Ishikawa (cell line): Measurements from ENCODE around the gene ILK.

Experiments
- CEBPB ChIP-seq: IDR thresholded peaks from 2 replicates; pipeline ENCODE4 v1.6.1; 2012
- CREB1 ChIP-seq: IDR thresholded peaks from 2 replicates; pipeline ENCODE4 v1.6.1; 2012; ENCODE audit warnings: low read depth
- EGR1 ChIP-seq: IDR thresholded peaks from 2 replicates; pipeline ENCODE4 v1.6.1; 2012
- EP300 ChIP-seq: IDR thresholded peaks from 2 replicates; pipeline ENCODE4 v1.6.1; 2012; ENCODE audit warnings: borderline replicate concordance
- FOXM1 ChIP-seq: IDR thresholded peaks from 2 replicates; pipeline ENCODE4 v1.6.1; 2012; ENCODE audit warnings: low read depth, borderline replicate concordance
- NFIC ChIP-seq: IDR thresholded peaks from 2 replicates; pipeline ENCODE4 v1.6.1; 2012
- RAD21 ChIP-seq: IDR thresholded peaks from 2 replicates; pipeline ENCODE4 v1.6.1; 2012; ENCODE audit warnings: low read depth
- TAF1 ChIP-seq: IDR thresholded peaks from 2 replicates; pipeline ENCODE4 v1.6.1; 2012; ENCODE audit warnings: low read depth, mild to moderate bottlenecking
- YY1 ChIP-seq: IDR thresholded peaks from 2 replicates; pipeline ENCODE4 v1.6.1; 2012; ENCODE audit warnings: low read depth
- ZBTB7A ChIP-seq: IDR thresholded peaks from 2 replicates; pipeline ENCODE4 v1.6.1; 2012; ENCODE audit warnings: low read depth
- TF ChIP-seq, protein P1 (sequence below): IDR thresholded peaks from 2 replicates; pipeline ENCODE4 v1.6.1; 2012
- TF ChIP-seq, protein P2 (sequence below): IDR thresholded peaks from 2 replicates; pipeline ENCODE4 v1.6.1; 2012
- TF ChIP-seq, protein P3 (sequence below): IDR thresholded peaks from 2 replicates; pipeline ENCODE4 v1.6.1; 2012; ENCODE audit warnings: low read depth, mild to moderate bottlenecking

DNA sequence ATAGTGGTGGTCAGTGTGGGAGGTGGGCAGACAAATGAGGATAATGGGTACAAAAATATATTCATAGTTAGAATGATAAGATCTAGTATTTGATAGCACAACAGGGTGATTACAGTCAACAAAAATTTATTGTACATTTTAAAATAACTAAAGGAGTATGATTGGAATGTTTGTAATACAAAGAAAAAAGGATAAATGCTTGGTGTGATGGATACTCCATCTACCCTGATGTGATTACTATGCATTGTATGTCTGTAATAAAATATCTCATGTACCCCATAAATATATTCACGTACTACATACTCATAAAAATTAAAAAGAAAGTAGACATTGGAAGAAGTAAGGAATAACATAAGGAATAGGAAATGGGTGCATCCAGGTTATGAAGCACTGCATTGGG lies 15.6 kb upstream of the ILK start:
- TF ChIP-seq TAF1 = no peak
- TF ChIP-seq FOXM1 = no peak
- TF ChIP-seq NFIC = no peak
- no peak for TF ChIP-seq EP300
- TF ChIP-seq RAD21 = no peak
- TF ChIP-seq ZBTB7A = no peak
- TF ChIP-seq, protein P1, sequence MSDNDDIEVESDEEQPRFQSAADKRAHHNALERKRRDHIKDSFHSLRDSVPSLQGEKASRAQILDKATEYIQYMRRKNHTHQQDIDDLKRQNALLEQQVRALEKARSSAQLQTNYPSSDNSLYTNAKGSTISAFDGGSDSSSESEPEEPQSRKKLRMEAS = no peak
- TF ChIP-seq, protein P2, sequence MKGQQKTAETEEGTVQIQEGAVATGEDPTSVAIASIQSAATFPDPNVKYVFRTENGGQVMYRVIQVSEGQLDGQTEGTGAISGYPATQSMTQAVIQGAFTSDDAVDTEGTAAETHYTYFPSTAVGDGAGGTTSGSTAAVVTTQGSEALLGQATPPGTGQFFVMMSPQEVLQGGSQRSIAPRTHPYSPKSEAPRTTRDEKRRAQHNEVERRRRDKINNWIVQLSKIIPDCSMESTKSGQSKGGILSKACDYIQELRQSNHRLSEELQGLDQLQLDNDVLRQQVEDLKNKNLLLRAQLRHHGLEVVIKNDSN = no peak
- TF ChIP-seq, protein P3, sequence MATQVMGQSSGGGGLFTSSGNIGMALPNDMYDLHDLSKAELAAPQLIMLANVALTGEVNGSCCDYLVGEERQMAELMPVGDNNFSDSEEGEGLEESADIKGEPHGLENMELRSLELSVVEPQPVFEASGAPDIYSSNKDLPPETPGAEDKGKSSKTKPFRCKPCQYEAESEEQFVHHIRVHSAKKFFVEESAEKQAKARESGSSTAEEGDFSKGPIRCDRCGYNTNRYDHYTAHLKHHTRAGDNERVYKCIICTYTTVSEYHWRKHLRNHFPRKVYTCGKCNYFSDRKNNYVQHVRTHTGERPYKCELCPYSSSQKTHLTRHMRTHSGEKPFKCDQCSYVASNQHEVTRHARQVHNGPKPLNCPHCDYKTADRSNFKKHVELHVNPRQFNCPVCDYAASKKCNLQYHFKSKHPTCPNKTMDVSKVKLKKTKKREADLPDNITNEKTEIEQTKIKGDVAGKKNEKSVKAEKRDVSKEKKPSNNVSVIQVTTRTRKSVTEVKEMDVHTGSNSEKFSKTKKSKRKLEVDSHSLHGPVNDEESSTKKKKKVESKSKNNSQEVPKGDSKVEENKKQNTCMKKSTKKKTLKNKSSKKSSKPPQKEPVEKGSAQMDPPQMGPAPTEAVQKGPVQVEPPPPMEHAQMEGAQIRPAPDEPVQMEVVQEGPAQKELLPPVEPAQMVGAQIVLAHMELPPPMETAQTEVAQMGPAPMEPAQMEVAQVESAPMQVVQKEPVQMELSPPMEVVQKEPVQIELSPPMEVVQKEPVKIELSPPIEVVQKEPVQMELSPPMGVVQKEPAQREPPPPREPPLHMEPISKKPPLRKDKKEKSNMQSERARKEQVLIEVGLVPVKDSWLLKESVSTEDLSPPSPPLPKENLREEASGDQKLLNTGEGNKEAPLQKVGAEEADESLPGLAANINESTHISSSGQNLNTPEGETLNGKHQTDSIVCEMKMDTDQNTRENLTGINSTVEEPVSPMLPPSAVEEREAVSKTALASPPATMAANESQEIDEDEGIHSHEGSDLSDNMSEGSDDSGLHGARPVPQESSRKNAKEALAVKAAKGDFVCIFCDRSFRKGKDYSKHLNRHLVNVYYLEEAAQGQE = no peak
- TF ChIP-seq CEBPB = no peak
- no peak for TF ChIP-seq EGR1
- TF ChIP-seq CREB1 = no peak
- no peak for TF ChIP-seq YY1
